ENCODE data around the gene SASH3. TPM values are rescaled to one million over a fixed set of nuclear protein-coding genes. Genes with fewer than 3 reads are reported as not detected.

Gene SASH3
- total RNA-seq, 4 donors from 2014 or later = 3.9 to 10.4 (median 6.3) TPM

GRCh38 chrX:129818123-129818522, 38.4 kb downstream of the SASH3 start:
- Histone ChIP-seq H3K4me1 (no peaks in the 10 kb centered on the region), H3K27ac (replicated peaks in 1 of 4) (no peak overlapping the region), H3K4me3 (no peak overlapping the region), H3K36me3 (peaks cover 0 to 20% (median 0%) of the 10 kb centered on the region in 4 donors), H3K9me3 (no peaks in the 10 kb centered on the region), H3K27me3 (no peaks in the 10 kb centered on the region)
- no peak for DNase-seq (ENCODE audit: extremely low spot score)
- 88% methylated on average over 2 of the region's 2 CpGs for WGBS
- TF ChIP-seq POLR2AphosphoS5 (IDR thresholded peaks at IDR 0.05) = no peak
- TF ChIP-seq EP300 (IDR thresholded peaks at IDR 0.05) = no peak
- no peak for TF ChIP-seq POLR2A (IDR thresholded peaks at IDR 0.05; ENCODE audit: low read depth)
- TF ChIP-seq, protein P1, sequence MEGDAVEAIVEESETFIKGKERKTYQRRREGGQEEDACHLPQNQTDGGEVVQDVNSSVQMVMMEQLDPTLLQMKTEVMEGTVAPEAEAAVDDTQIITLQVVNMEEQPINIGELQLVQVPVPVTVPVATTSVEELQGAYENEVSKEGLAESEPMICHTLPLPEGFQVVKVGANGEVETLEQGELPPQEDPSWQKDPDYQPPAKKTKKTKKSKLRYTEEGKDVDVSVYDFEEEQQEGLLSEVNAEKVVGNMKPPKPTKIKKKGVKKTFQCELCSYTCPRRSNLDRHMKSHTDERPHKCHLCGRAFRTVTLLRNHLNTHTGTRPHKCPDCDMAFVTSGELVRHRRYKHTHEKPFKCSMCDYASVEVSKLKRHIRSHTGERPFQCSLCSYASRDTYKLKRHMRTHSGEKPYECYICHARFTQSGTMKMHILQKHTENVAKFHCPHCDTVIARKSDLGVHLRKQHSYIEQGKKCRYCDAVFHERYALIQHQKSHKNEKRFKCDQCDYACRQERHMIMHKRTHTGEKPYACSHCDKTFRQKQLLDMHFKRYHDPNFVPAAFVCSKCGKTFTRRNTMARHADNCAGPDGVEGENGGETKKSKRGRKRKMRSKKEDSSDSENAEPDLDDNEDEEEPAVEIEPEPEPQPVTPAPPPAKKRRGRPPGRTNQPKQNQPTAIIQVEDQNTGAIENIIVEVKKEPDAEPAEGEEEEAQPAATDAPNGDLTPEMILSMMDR (IDR thresholded peaks at IDR 0.05) = no peak
- intact Hi-C loops (cut with DNase I) = no loop called here

DNA sequence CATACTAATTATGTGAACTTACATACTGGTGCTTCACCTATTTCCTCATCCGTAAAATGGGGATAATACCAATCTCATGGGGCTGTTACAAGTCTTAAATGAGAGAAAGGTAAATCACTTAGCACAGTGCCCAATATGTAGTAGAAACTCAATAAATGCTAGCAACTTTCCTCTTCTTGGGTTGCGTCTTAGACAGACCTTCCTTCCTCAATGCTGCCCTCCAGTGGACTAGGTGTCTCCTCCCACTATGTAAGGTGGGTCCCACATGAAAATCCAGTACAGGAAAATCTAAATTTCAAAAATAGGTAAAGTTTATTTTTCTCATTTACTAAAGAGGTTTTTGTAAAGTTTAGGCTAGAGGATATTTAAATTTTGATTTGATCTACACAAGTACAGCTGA, 43.4 kb downstream of the SASH3 start:
- 54% methylated on average over 2 of the region's 2 CpGs for WGBS

GRCh38 chrX:129823522-129823921, 43.8 kb downstream of the SASH3 start:
- Histone ChIP-seq H3K4me3 (no peak overlapping the region), H3K9me3 (no peaks in the 10 kb centered on the region), H3K27me3 (no peaks in the 10 kb centered on the region), H3K4me1 (no peaks in the 10 kb centered on the region), H3K27ac (replicated peaks in 1 of 4) (no peak overlapping the region), H3K36me3 (peaks cover 0 to 32% (median 14%) of the 10 kb centered on the region in 4 donors)
- no peak for DNase-seq (ENCODE audit: extremely low spot score)
- intact Hi-C loops (cut with DNase I) = loop anchor here (10.0 kb wide), 1 partner anchor 189 kb away; no protein-coding TSS in a partner anchor
- 96% methylated on average over 5 of the region's 6 CpGs for WGBS
- TF ChIP-seq, protein P1 (IDR thresholded peaks at IDR 0.05) = no peak
- TF ChIP-seq POLR2A (IDR thresholded peaks at IDR 0.05; ENCODE audit: low read depth) (no peak), POLR2AphosphoS5 (IDR thresholded peaks at IDR 0.05) (no peak), EP300 (IDR thresholded peaks at IDR 0.05) (no peak)

More for the DNA sequence above, 43.4 kb downstream of the SASH3 start:
- Histone ChIP-seq H3K27me3 (no peaks in the 10 kb centered on the region), H3K9me3 (no peaks in the 10 kb centered on the region), H3K27ac (replicated peaks in 1 of 4) (no peak overlapping the region), H3K36me3 (peaks cover 0 to 32% (median 11%) of the 10 kb centered on the region in 4 donors), H3K4me3 (no peak overlapping the region), H3K4me1 (no peaks in the 10 kb centered on the region)
- DNase-seq (ENCODE audit: extremely low spot score) = no peak
- intact Hi-C loops (cut with DNase I) = loop anchor here (10.0 kb wide), 1 partner anchor 188 kb away; no protein-coding TSS in a partner anchor
- TF ChIP-seq, protein P1 (IDR thresholded peaks at IDR 0.05) = peak; percentile 33 to 47 (median 34)
- TF ChIP-seq POLR2A (IDR thresholded peaks at IDR 0.05; ENCODE audit: low read depth) = no peak

DNA sequence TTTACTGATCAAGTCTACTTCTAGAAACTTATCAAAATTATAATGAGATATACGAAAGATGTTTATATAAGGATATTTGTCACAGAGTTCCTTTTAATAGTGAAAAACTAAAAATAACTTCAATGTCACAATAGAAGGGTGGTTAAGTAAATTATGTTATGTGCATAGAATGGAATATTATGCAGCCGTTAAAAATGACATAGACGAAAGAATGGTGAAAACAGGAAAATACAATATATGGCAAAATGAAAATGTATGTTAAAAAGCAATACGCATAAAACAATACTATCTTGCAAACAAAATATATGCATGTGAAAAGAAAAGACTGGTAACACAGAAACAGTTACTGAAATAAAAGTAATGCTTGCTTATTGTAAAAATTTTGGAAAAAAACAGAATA, 44.9 kb downstream of the SASH3 start:
- no peak for DNase-seq (ENCODE audit: extremely low spot score)
- no peak overlapping the region for H3K27ac ChIP-seq (replicated peaks in 1 of 4)
- no peaks in the 10 kb centered on the region for H3K9me3 ChIP-seq
- no peaks in the 10 kb centered on the region for H3K27me3 ChIP-seq
- no peak overlapping the region for H3K4me3 ChIP-seq
- WGBS = 91% methylated on average over 4 of the region's 4 CpGs
- no peak for TF ChIP-seq POLR2A (IDR thresholded peaks at IDR 0.05; ENCODE audit: low read depth)
- intact Hi-C loops (cut with DNase I) = loop anchor here (10.0 kb wide), 1 partner anchor 190 kb away; no protein-coding TSS in a partner anchor
- H3K4me1 ChIP-seq = no peaks in the 10 kb centered on the region
- H3K36me3 ChIP-seq = peaks cover 0 to 32% (median 14%) of the 10 kb centered on the region in 4 donors

GRCh38 chrX:129825746-129826505, 46.2 kb downstream of the SASH3 start:
- intact Hi-C loops (cut with DNase I) = loop anchor here (10.0 kb wide), 1 partner anchor 191 kb away; no protein-coding TSS in a partner anchor

More at GRCh38 chrX:129825746-129826505, 46.2 kb downstream of the SASH3 start:
- TF ChIP-seq, protein P1 (IDR thresholded peaks at IDR 0.05) = no peak
- TF ChIP-seq POLR2AphosphoS5 (IDR thresholded peaks at IDR 0.05) (no peak), EP300 (IDR thresholded peaks at IDR 0.05) (no peak), POLR2A (IDR thresholded peaks at IDR 0.05; ENCODE audit: low read depth) (no peak)
- H3K4me1 ChIP-seq = no peaks in the 10 kb centered on the region
- H3K36me3 ChIP-seq = peaks cover 0 to 32% (median 14%) of the 10 kb centered on the region in 4 donors
- H3K9me3 ChIP-seq = no peaks in the 10 kb centered on the region
- H3K27me3 ChIP-seq = no peaks in the 10 kb centered on the region
- H3K27ac ChIP-seq (replicated peaks in 1 of 4) = no peak overlapping the region
- DNase-seq (ENCODE audit: extremely low spot score) = no peak
- WGBS = 64% methylated on average over 4 of the region's 4 CpGs
- no peak overlapping the region for H3K4me3 ChIP-seq

Data from esophagus muscularis mucosa (tissue), 4 donors.